Measurements from ENCODE around the gene HIVEP1.

HIVEP1 gene

DNA sequence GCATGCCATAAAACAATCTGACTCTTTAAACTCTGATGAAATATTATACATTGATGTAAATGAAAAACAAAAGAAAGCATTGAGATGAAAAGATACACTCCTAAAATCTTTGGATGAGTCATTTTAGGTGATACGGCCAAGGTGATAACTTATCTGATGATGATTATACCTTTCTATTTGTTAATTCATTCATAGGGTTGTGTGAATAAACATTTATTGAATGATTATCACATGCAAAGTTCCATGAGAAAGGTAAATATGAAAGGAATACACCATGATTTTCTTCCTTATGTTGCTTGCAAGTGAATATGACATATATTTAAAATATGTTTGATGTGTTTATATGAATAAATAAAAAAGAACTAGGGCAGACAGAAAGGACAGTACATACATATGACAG, 15.4 kb upstream of the HIVEP1 start:
- Histone ChIP-seq H3K4me3 (ENCODE audit: low read depth, low read length) (no peak overlapping the region), H3K9me3 (no peaks in the 10 kb centered on the region), H3K36me3 (no peaks in the 10 kb centered on the region), H3K4me1 (no peaks in the 10 kb centered on the region), H3K27me3 (peaks cover 30% of the 10 kb centered on the region)
- TF ChIP-seq, protein P1, sequence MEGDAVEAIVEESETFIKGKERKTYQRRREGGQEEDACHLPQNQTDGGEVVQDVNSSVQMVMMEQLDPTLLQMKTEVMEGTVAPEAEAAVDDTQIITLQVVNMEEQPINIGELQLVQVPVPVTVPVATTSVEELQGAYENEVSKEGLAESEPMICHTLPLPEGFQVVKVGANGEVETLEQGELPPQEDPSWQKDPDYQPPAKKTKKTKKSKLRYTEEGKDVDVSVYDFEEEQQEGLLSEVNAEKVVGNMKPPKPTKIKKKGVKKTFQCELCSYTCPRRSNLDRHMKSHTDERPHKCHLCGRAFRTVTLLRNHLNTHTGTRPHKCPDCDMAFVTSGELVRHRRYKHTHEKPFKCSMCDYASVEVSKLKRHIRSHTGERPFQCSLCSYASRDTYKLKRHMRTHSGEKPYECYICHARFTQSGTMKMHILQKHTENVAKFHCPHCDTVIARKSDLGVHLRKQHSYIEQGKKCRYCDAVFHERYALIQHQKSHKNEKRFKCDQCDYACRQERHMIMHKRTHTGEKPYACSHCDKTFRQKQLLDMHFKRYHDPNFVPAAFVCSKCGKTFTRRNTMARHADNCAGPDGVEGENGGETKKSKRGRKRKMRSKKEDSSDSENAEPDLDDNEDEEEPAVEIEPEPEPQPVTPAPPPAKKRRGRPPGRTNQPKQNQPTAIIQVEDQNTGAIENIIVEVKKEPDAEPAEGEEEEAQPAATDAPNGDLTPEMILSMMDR (IDR thresholded peaks at IDR 0.05; ENCODE audit: low read depth, low read length), result no peak
- DNase-seq, result no peak

DNA sequence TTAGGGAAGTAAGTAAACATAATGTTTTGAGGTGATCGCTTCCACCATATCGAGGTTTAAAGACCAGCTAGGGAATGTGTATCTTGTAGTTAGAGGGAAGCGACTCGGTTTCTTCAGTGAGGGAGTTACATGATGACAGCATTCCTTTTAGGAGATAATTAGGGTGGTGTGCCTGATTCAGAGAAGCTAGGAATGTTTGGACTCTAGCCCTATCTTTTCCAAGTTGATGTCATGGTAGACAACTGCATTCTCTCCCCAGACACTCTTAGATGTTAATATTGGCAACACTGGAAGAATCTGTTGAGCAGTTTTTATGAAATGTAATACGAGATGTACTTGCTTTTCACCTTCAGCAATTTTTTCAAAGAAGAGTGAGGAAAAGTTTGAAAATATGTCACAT, 12.9 kb upstream of the HIVEP1 start:
- TF ChIP-seq, protein P1 (IDR thresholded peaks at IDR 0.05; ENCODE audit: low read depth, low read length), result no peak
- H3K36me3 ChIP-seq, result no peaks in the 10 kb centered on the region
- H3K4me3 ChIP-seq (ENCODE audit: low read depth, low read length), result no peak overlapping the region
- no peaks in the 10 kb centered on the region for H3K9me3 ChIP-seq
- H3K27me3 ChIP-seq, result peaks cover 27% of the 10 kb centered on the region
- DNase-seq, result no peak
- no peaks in the 10 kb centered on the region for H3K4me1 ChIP-seq

DNA sequence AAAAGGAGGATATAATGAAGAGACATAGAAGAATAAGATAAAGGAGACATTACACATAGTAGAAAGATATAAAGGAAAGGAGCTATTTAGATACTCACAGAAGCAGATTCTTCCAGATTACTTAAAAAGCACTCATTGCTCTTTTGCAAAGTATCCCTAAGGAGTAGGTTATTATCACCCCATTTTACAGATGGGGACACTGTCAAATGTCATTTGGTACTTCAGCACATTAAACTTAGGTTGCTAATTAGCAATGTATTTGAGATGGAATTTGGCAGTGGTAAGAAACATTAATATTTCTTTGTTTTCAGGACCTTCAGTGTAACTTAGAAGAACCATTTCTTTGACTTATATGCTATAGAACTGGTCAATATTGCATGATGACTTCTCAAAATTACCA, 11.9 kb upstream of the HIVEP1 start:
- TF ChIP-seq, protein P1 (IDR thresholded peaks at IDR 0.05; ENCODE audit: low read depth, low read length), result no peak
- no peaks in the 10 kb centered on the region for H3K9me3 ChIP-seq
- H3K27me3 ChIP-seq, result peaks cover 27% of the 10 kb centered on the region
- no peaks in the 10 kb centered on the region for H3K36me3 ChIP-seq
- no peak overlapping the region for H3K4me3 ChIP-seq (ENCODE audit: low read depth, low read length)
- no peaks in the 10 kb centered on the region for H3K4me1 ChIP-seq
- no peak for DNase-seq

DNA sequence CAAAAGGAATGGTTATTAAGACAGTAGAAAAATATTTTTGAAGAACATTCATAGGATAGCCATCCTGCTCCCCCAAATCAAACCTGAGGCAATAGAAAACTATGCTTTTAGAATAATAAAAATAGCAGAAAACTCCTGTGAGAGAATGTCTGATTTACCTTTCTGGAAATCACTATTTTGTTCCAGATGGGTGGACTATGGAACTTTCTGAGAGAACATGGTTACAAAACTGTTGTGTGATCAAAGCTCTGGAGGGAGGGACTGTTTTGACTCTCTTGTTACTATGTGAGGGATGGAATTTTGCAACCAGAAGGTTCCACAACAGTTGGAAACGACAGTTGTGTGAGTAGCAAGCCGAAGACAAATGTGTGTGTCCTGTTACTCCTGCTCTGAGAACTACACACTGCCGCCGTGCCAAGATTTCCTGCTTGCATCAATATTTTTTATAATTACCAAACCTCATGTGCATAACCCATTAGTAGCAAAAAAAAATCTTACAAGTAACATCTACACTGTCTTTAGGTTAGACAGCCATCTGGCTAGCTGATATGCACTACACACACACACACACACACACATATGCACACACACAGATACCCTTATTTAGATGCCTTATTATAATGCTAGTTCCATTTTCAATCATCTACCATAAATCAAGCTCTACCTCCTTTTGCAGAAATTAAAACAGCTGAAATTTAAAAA, 11.0 kb upstream of the HIVEP1 start:
- no peaks in the 10 kb centered on the region for H3K9me3 ChIP-seq
- no peaks in the 10 kb centered on the region for H3K4me1 ChIP-seq
- peaks cover 27% of the 10 kb centered on the region for H3K27me3 ChIP-seq
- H3K4me3 ChIP-seq (ENCODE audit: low read depth, low read length), result no peak overlapping the region
- no peak for DNase-seq
- TF ChIP-seq, protein P1 (IDR thresholded peaks at IDR 0.05; ENCODE audit: low read depth, low read length), result no peak
- H3K36me3 ChIP-seq, result no peaks in the 10 kb centered on the region

DNA sequence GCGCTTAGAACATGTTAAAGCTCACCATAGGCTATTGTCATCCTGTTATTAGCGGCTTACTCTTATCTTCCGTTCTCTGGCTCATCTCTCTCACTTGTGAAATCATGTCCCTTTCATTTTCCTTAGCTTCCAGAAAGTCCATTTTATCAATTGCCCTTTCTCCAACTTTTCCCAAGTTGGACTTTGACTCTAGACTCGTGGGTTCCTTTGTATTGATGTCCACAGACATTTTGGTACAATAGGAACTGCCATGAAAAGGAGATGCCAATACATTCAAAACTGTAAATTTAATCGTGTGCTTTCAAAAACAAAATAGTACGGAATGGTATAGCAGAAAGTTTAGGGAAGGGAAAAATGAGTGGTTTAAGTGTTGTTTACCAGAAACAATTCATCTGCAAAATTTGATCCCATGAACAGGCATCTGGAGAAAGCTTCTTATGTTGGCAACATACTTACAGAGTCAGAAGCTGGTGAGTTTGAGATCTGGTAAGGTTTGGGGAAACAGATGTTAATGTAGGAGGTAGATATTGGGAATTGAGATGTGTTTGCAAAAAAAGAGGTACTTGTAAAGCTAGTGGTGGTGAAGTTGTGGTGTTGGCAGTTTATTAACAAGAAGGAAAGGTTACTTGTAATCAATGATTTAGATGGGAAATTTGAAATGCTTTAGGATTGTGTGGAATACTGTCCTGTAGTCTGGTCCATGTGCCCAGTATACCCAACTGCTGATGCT, 10.2 kb upstream of the HIVEP1 start:
- Histone ChIP-seq H3K4me1 (no peaks in the 10 kb centered on the region), H3K4me3 (ENCODE audit: low read depth, low read length) (no peak overlapping the region), H3K36me3 (no peaks in the 10 kb centered on the region), H3K9me3 (no peaks in the 10 kb centered on the region), H3K27me3 (peaks cover 27% of the 10 kb centered on the region)
- DNase-seq, result no peak
- TF ChIP-seq, protein P1 (IDR thresholded peaks at IDR 0.05; ENCODE audit: low read depth, low read length), result no peak

DNA sequence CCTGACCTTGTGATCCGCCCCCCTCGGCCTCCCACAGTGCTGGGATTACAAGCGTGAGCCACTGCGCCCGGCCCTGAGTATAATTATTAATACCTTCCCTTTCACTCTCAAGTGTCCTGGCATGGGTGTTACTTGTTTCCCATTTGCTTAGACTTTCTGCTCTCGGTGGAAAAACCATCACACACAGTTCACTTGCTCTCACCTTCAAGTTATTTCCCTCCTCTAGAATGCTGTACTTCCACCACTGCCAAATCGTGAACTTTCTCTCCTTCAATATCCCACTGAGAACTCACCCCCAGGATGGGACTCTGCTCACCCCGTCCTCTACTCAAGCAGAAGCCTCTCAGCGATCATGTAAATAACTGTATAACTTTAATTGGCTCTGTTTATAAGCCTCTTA, 4.6 kb upstream of the HIVEP1 start:
- DNase-seq, result no peak
- Histone ChIP-seq H3K4me1 (no peaks in the 10 kb centered on the region), H3K9me3 (no peaks in the 10 kb centered on the region), H3K27me3 (no peaks in the 10 kb centered on the region), H3K36me3 (no peaks in the 10 kb centered on the region), H3K4me3 (ENCODE audit: low read depth, low read length) (no peak overlapping the region)
- TF ChIP-seq, protein P1 (IDR thresholded peaks at IDR 0.05; ENCODE audit: low read depth, low read length), result no peak

Measured in BE2C (cell line).